ENCODE results near the gene PPP1R9B.

Gene PPP1R9B

GRCh38 chr17:50117202-50118051 is 33.0 kb downstream of the PPP1R9B start:
- Mint-ChIP-seq H3K4me1 (peaks cover 11% of the 10 kb centered on the region), H3K9me3 (no peaks in the 10 kb centered on the region), H3K27ac (no peak overlapping the region), H3K4me3 (peak overlapping the region in 1 of 3 experiments; percentile 29), H3K36me3 (ENCODE audit: low read depth) (peaks cover 36% of the 10 kb centered on the region), H3K27me3 (ENCODE audit: low read depth) (peaks cover 20% of the 10 kb centered on the region)
- TF ChIP-seq CTCF (IDR thresholded peaks at IDR 0.05; ENCODE audit: unreplicated experiment in 3 of 3), result peak; percentile 76 to 81 (median 80)

GRCh38 chr17:50115756-50116155 is 34.7 kb downstream of the PPP1R9B start:
- H3K36me3 Mint-ChIP-seq (ENCODE audit: low read depth), result peaks cover 27% of the 10 kb centered on the region
- no peak for TF ChIP-seq CTCF (IDR thresholded peaks at IDR 0.05; ENCODE audit: unreplicated experiment in 3 of 3)
- H3K4me3 Mint-ChIP-seq, result no peak overlapping the region
- H3K4me1 Mint-ChIP-seq, result peaks cover 11% of the 10 kb centered on the region
- peaks cover 20% of the 10 kb centered on the region for H3K27me3 Mint-ChIP-seq (ENCODE audit: low read depth)
- H3K27ac Mint-ChIP-seq, result no peak overlapping the region
- no peaks in the 10 kb centered on the region for H3K9me3 Mint-ChIP-seq

GRCh38 chr17:50114849-50115357 is 35.6 kb downstream of the PPP1R9B start:
- no peaks in the 10 kb centered on the region for H3K9me3 Mint-ChIP-seq
- H3K27ac Mint-ChIP-seq, result peak overlapping the region; percentile 16 to 60 (median 58)
- H3K4me3 Mint-ChIP-seq, result no peak overlapping the region
- peaks cover 20% of the 10 kb centered on the region for H3K27me3 Mint-ChIP-seq (ENCODE audit: low read depth)
- peaks cover 11% of the 10 kb centered on the region for H3K4me1 Mint-ChIP-seq
- peak; percentile 53 to 60 (median 54) for TF ChIP-seq CTCF (IDR thresholded peaks at IDR 0.05; ENCODE audit: unreplicated experiment in 3 of 3)
- H3K36me3 Mint-ChIP-seq (ENCODE audit: low read depth), result peaks cover 27% of the 10 kb centered on the region

GRCh38 chr17:50114401-50114800 is 36.1 kb downstream of the PPP1R9B start:
- Mint-ChIP-seq H3K36me3 (ENCODE audit: low read depth) (peaks cover 22% of the 10 kb centered on the region), H3K9me3 (no peaks in the 10 kb centered on the region), H3K27me3 (ENCODE audit: low read depth) (peaks cover 19% of the 10 kb centered on the region), H3K4me1 (peaks cover 11% of the 10 kb centered on the region), H3K4me3 (no peak overlapping the region), H3K27ac (peak overlapping the region in 2 of 3 experiments; percentile 16 to 58)
- TF ChIP-seq CTCF (IDR thresholded peaks at IDR 0.05; ENCODE audit: unreplicated experiment in 3 of 3), result no peak

GRCh38 chr17:50113624-50114320 is 36.7 kb downstream of the PPP1R9B start:
- Mint-ChIP-seq H3K36me3 (ENCODE audit: low read depth) (peaks cover 21% of the 10 kb centered on the region), H3K9me3 (no peaks in the 10 kb centered on the region), H3K4me1 (peaks cover 11% of the 10 kb centered on the region), H3K27me3 (ENCODE audit: low read depth) (peaks cover 16% of the 10 kb centered on the region), H3K27ac (no peak overlapping the region), H3K4me3 (no peak overlapping the region)
- TF ChIP-seq CTCF (IDR thresholded peaks at IDR 0.05; ENCODE audit: unreplicated experiment in 3 of 3), result no peak

All from nephron (organoid).